Mammary epithelial cell (primary cell): ENCODE data around the gene STX1A.

ENCODE experiments used
- EZH2 ChIP-seq: IDR thresholded peaks from 2 replicates; pipeline ENCODE4 v1.6.1; 2012; ENCODE audit warnings: low read length, inconsistent platforms, borderline replicate concordance
- TF ChIP-seq, protein P1 (sequence below), 2 donors: IDR thresholded peaks in 1 of 2; conservative IDR thresholded peaks in 1 of 2; 2 replicates each; pipeline ENCODE4 v1.5.1; 2011 to 2012; ENCODE audit warnings: inconsistent platforms in 2 of 2, low read length in 2 of 2, mild to moderate bottlenecking in 2 of 2, control low read depth in 1 of 2, low read depth in 1 of 2; ENCODE audit not compliant: insufficient read depth in 1 of 2; ENCODE audit errors: extremely low read depth in 1 of 2

DNA sequence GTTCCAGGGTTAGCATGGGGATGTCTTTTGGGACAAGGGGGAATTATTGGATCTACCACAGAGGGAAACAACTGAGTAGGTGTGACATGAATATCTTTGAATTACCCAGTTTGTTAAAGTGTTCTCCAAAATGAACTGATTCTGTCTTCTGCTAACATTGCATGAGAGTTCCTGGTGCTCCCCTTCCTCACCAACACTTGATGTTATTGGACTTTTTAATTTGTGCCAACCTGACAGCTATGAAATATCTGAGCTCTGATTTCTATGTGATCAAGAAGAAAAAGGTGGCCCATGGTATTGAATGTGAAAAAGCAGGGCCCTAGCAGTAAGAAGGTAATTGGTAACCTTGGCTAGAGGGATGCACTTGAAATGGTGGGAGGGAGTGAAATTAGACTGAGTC, 56.4 kb downstream of the STX1A start:
- TF ChIP-seq EZH2, result no peak
- TF ChIP-seq, protein P1, sequence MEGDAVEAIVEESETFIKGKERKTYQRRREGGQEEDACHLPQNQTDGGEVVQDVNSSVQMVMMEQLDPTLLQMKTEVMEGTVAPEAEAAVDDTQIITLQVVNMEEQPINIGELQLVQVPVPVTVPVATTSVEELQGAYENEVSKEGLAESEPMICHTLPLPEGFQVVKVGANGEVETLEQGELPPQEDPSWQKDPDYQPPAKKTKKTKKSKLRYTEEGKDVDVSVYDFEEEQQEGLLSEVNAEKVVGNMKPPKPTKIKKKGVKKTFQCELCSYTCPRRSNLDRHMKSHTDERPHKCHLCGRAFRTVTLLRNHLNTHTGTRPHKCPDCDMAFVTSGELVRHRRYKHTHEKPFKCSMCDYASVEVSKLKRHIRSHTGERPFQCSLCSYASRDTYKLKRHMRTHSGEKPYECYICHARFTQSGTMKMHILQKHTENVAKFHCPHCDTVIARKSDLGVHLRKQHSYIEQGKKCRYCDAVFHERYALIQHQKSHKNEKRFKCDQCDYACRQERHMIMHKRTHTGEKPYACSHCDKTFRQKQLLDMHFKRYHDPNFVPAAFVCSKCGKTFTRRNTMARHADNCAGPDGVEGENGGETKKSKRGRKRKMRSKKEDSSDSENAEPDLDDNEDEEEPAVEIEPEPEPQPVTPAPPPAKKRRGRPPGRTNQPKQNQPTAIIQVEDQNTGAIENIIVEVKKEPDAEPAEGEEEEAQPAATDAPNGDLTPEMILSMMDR (conservative IDR thresholded peaks at IDR 0.05 in 1 of 2, IDR thresholded peaks at IDR 0.05 in 1 of 2; ENCODE audit: extremely low read depth in 1 of 2, insufficient read depth in 1 of 2, low read depth in 1 of 2, low read length in 2 of 2), result no peak
